Endothelial cell of umbilical vein (primary cell): ENCODE data around the gene PLRG1. TPM values are rescaled to one million over a fixed set of nuclear protein-coding genes. Genes with fewer than 3 reads are reported as not detected.

Source experiments
- BruUV-seq: library from RNA; stranded (reverse); fragments of 400-500 nt; replicated peaks from 2 replicates; lab custom pipeline; 2021; lab: Mats Ljungman, UMichigan
- CTCF ChIA-PET: fragments of 300-600, 350-600 bp; sonication (Branson Sonifier 250); formaldehyde crosslinking; loops from one replicate; lab custom pipeline; 2021; ENCODE audit warnings: antibody characterized with exemption, inconsistent platforms; lab: Charles Lee
- POLR2A ChIA-PET: fragments of 300-600, 350-600 bp; sonication (Branson Sonifier 250); formaldehyde crosslinking; loops from one replicate; lab custom pipeline; 2021; ENCODE audit warnings: antibody characterized with exemption, inconsistent platforms; lab: Charles Lee
- DNase-seq: peaks from one replicate; pipeline ENCODE4 v3.0.0-alpha.2; 2011; ENCODE audit warnings: low read depth, low spot score
- FAIRE-seq: peaks from 2 replicates; lab custom pipeline; 2011; peaks lifted over from hg19 to GRCh38; lab: Jason Lieb, UNC
- H2AFZ ChIP-seq: 2 replicates; pipeline ENCODE4 v1.6.0; 2012; ENCODE audit warnings: low read depth, low read length, control low read depth, inconsistent platforms
- H3K27ac ChIP-seq: 2 replicates; pipeline ENCODE4 v1.5.1; 2011; ENCODE audit warnings: low read depth, mild to moderate bottlenecking, control low read depth, low read length, moderate library complexity; ENCODE audit not compliant: insufficient read depth
- H3K27me3 ChIP-seq, 2 experiments: 2 replicates each; pipeline versions ENCODE4 v1.6.0 to v1.6.1; 2011; ENCODE audit warnings: low read length in 2 of 2, mixed read lengths in 1 of 2; ENCODE audit not compliant: control insufficient read depth in 2 of 2, insufficient read depth in 2 of 2
- H3K36me3 ChIP-seq, 2 experiments: 2 replicates in 1 of 2; 3 replicates in 1 of 2; pipeline ENCODE4 v1.5.1; 2011; ENCODE audit warnings: low read length in 2 of 2, mild to moderate bottlenecking in 1 of 2, moderate library complexity in 1 of 2; ENCODE audit not compliant: control insufficient read depth in 2 of 2, insufficient read depth in 2 of 2; ENCODE audit errors: extremely low read depth in 1 of 2
- H3K4me1 ChIP-seq: 3 replicates; pipeline ENCODE4 v1.5.1; 2011; ENCODE audit warnings: mild to moderate bottlenecking, low read length; ENCODE audit not compliant: control insufficient read depth, insufficient read depth; ENCODE audit errors: extremely low read depth
- H3K4me2 ChIP-seq: 2 replicates; pipeline ENCODE4 v1.6.1; 2011; ENCODE audit warnings: low read length, control low read depth, mixed read lengths; ENCODE audit not compliant: insufficient read depth
- H3K4me3 ChIP-seq, 3 experiments: fragments of 200-600 bp in 1 of 3; sonication (generic), shearing (Covaris generic) in 1 of 3; replicated peaks in 1 of 3; 2 replicates each; pipeline ENCODE4 v1.5.1; 2011 to 2016; ENCODE audit warnings: control low read depth in 3 of 3, low read length in 3 of 3, mild to moderate bottlenecking in 2 of 3, inconsistent platforms in 1 of 3, low read depth in 1 of 3, moderate library complexity in 1 of 3; ENCODE audit not compliant: insufficient read depth in 1 of 3
- H3K79me2 ChIP-seq: 2 replicates; pipeline ENCODE4 v1.6.0; 2012; ENCODE audit warnings: low read length, inconsistent platforms; ENCODE audit not compliant: control insufficient read depth, insufficient read depth
- H3K9ac ChIP-seq: replicated peaks from 2 replicates; pipeline ENCODE3; 2011; ENCODE audit warnings: low read length, control low read depth; ENCODE audit not compliant: insufficient read depth; ENCODE audit errors: extremely low read depth
- H3K9me1 ChIP-seq: replicated peaks from 3 replicates; pipeline ENCODE4 v1.6.0; 2011; ENCODE audit warnings: mild to moderate bottlenecking, low read length; ENCODE audit not compliant: control insufficient read depth, insufficient read depth; ENCODE audit errors: extremely low read depth
- H3K9me3 ChIP-seq: replicated peaks from 2 replicates; pipeline ENCODE4 v1.5.1; 2012; ENCODE audit warnings: low read length, inconsistent platforms; ENCODE audit not compliant: control insufficient read depth, insufficient read depth
- H4K20me1 ChIP-seq: replicated peaks from 2 replicates; pipeline ENCODE3; 2011; ENCODE audit warnings: mild to moderate bottlenecking, low read length; ENCODE audit not compliant: control insufficient read depth, insufficient read depth; ENCODE audit errors: extremely low read depth
- EZH2 ChIP-seq: IDR thresholded peaks from 2 replicates; pipeline ENCODE4 v1.6.1; 2012; ENCODE audit warnings: borderline replicate concordance, low read depth, mild to moderate bottlenecking, moderate library complexity, low read length, inconsistent platforms; ENCODE audit not compliant: severe bottlenecking
- FOS ChIP-seq: IDR thresholded peaks from 2 replicates; pipeline ENCODE4 v1.6.1; 2011; ENCODE audit warnings: mild to moderate bottlenecking, low read length, moderate library complexity, borderline replicate concordance; ENCODE audit not compliant: insufficient read depth
- JUN ChIP-seq: IDR thresholded peaks from 2 replicates; pipeline ENCODE4 v1.6.1; 2011; ENCODE audit warnings: borderline replicate concordance, low read depth; ENCODE audit not compliant: insufficient read length, insufficient read depth
- MAX ChIP-seq: IDR thresholded peaks from 2 replicates; pipeline ENCODE4 v1.6.1; 2011; ENCODE audit not compliant: insufficient read depth, insufficient read length
- MYC ChIP-seq: IDR thresholded peaks from one replicate; pipeline ENCODE4 v1.6.1; 2011; ENCODE audit warnings: mild to moderate bottlenecking, low read depth, low read length
- POLR2A ChIP-seq: IDR thresholded peaks from 2 replicates; pipeline ENCODE4 v1.6.1; 2012; ENCODE audit warnings: low read depth, mild to moderate bottlenecking, control low read depth, low read length
- POLR2AphosphoS5 ChIP-seq: IDR thresholded peaks from 2 replicates; pipeline ENCODE4 v1.6.1; 2012; ENCODE audit warnings: low read depth, mild to moderate bottlenecking, control low read depth, low read length, moderate library complexity; ENCODE audit not compliant: insufficient read depth
- dilution Hi-C: fragments of 300-500 bp; cut with MboI; formaldehyde crosslinking; loops from one replicate; pipeline ENCODE4 v1.15.0; 2019; ENCODE audit warnings: low sequenced_read_pairs; ENCODE audit not compliant: extremely low pct_ligation_motif_present
- intact Hi-C: fragments of 100-400 bp; cut with micrococcal nuclease; formaldehyde crosslinking; loops from one replicate; pipeline ENCODE4 v1.10.0; 2022
- polyA plus RNA-seq, 4 experiments: library from polyadenylated mRNA; depleted of rRNA in 3 of 4; stranded (reverse) in 3 of 4; unstranded in 1 of 4; fragments of >200 nt; gene quantifications; 2 replicates each; pipeline versions ENCODE4 v1.2.1 to v1.2.3, GENCODE V29; 2011 to 2012; ENCODE audit warnings: missing spikeins in 1 of 4
- total RNA-seq: library from RNA; stranded (reverse); gene quantifications from 2 replicates; pipeline ENCODE4 v1.2.3, GENCODE V29; 2021
- TF ChIP-seq, protein P1 (sequence below), 2 donors: IDR thresholded peaks; 1 replicate in 1 of 2; 2 replicates in 1 of 2; pipeline ENCODE4 v1.5.1; 2011; ENCODE audit warnings: low read length in 2 of 2, mild to moderate bottlenecking in 2 of 2, moderate library complexity in 2 of 2, control low read depth in 1 of 2, inconsistent platforms in 1 of 2, low read depth in 1 of 2; ENCODE audit not compliant: insufficient read depth in 1 of 2; ENCODE audit errors: extremely low read depth in 1 of 2

The PLRG1 gene
- total and polyA plus RNA-seq, 2 donors (not counting 3 experiments of a cell fraction or from before 2014, with no cell fraction given): 50.9 to 91.9 TPM

DNA sequence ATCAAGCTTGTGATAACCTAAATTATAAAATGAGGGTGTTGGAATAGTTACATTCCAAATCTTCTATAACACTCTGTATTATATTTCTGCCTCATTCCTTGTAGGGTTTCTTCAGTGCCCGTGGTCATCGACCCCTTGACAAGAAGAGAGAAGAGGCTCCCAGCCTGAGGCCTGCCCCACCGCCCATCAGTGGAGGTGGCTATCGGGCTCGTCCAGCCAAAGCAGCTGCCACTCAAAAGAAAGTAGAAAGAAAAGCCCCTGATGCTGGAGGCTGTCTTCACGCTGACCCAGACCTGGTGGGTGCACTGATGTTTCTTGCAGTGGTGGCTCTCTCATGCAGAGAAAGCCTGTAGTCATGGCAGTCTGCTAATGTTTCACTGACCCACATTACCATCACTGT lies 15.5 kb upstream of the PLRG1 start:
- BruUV-seq: no TSS peak
- Histone ChIP-seq H3K9me3 (no peaks in the 10 kb centered on the region), H3K4me3 (no peak overlapping the region), H3K27ac (no peak overlapping the region), H3K27me3 (peaks cover 0 to 10% of the 10 kb centered on the region in 2 experiments), H3K36me3 (no peaks in the 10 kb centered on the region), H3K9ac (no peak overlapping the region), H3K79me2 (no peaks in the 10 kb centered on the region), H3K4me2 (no peak overlapping the region), H2AFZ (no peak overlapping the region), H4K20me1 (no peaks in the 10 kb centered on the region), H3K9me1 (no peaks in the 10 kb centered on the region), H3K4me1 (no peaks in the 10 kb centered on the region)
- ChIA-PET CTCF (interaction anchor here (1.6 kb wide), 1 partner anchor 13 kb away, joined by 4 read pairs; no protein-coding TSS in a partner anchor), POLR2A (no interaction called here)
- FAIRE-seq: no peak
- intact Hi-C loops (no loop called here), dilution Hi-C loops (no loop called here)
- no peak for DNase-seq
- TF ChIP-seq JUN (no peak), FOS (no peak), EZH2 (no peak), POLR2A (no peak), MAX (no peak), MYC (no peak), POLR2AphosphoS5 (no peak)
- TF ChIP-seq, protein P1, sequence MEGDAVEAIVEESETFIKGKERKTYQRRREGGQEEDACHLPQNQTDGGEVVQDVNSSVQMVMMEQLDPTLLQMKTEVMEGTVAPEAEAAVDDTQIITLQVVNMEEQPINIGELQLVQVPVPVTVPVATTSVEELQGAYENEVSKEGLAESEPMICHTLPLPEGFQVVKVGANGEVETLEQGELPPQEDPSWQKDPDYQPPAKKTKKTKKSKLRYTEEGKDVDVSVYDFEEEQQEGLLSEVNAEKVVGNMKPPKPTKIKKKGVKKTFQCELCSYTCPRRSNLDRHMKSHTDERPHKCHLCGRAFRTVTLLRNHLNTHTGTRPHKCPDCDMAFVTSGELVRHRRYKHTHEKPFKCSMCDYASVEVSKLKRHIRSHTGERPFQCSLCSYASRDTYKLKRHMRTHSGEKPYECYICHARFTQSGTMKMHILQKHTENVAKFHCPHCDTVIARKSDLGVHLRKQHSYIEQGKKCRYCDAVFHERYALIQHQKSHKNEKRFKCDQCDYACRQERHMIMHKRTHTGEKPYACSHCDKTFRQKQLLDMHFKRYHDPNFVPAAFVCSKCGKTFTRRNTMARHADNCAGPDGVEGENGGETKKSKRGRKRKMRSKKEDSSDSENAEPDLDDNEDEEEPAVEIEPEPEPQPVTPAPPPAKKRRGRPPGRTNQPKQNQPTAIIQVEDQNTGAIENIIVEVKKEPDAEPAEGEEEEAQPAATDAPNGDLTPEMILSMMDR (IDR thresholded peaks at IDR 0.05; ENCODE audit: extremely low read depth in 1 of 2, insufficient read depth in 1 of 2, low read depth in 1 of 2, low read length in 2 of 2): no peak
